HepG2 (cell line): ENCODE results near the gene SLC2A13. TPM values are rescaled to one million over a fixed set of nuclear protein-coding genes. Genes with fewer than 3 reads are reported as not detected.

ENCODE experiments used
- ATAC-seq: fragments of 200-7000 bp; cut with Tn5 transposase; 3 replicates; pipeline ENCODE4 v1.9.1; 2020; ENCODE audit warnings: mild to moderate bottlenecking, moderate library complexity
- BruUV-seq: library from RNA; stranded (reverse); fragments of 400-500 nt; replicated peaks from 2 replicates; lab custom pipeline; 2021; lab: Mats Ljungman, UMichigan
- CTCF ChIA-PET: fragments of 300-600 bp; formaldehyde crosslinking; extraction: SDS; loops from one replicate; lab custom pipeline; 2021; ENCODE audit warnings: low total read pairs, inconsistent platforms, low intra/inter-chr PET ratio; lab: Yijun Ruan, JAX
- POLR2A ChIA-PET: fragments of 350-600 bp; sonication (Branson Sonifier 250); formaldehyde crosslinking; loops from one replicate; lab custom pipeline; 2020; ENCODE audit warnings: antibody characterized with exemption, inconsistent platforms; lab: Yijun Ruan, JAX
- DNase-seq: peaks from one replicate; pipeline ENCODE4 v3.0.0-alpha.2; 2015; ENCODE audit warnings: low spot score
- FAIRE-seq: peaks from 3 replicates; lab custom pipeline; 2011; peaks lifted over from hg19 to GRCh38; lab: Jason Lieb, UNC
- H2AFZ ChIP-seq: one replicate; pipeline ENCODE4 v1.6.1; 2011; ENCODE audit warnings: low read length, inconsistent platforms
- H3K27ac ChIP-seq: fragments of 300-600 bp; 3 replicates; pipeline ENCODE4 v1.8.0; 2011; ENCODE audit warnings: mixed run types, mild to moderate bottlenecking, mixed read lengths, low read length, inconsistent platforms; ENCODE audit not compliant: insufficient read depth; ENCODE audit errors: extremely low read length
- H3K27me3 ChIP-seq, 2 experiments: fragments of 200-600 bp in 1 of 2; 2 replicates in 1 of 2; 3 replicates in 1 of 2; pipeline versions ENCODE4 v1.6.0 to v1.8.0; 2011; ENCODE audit warnings: low read length in 2 of 2, mild to moderate bottlenecking in 2 of 2, moderate library complexity in 2 of 2, inconsistent platforms in 1 of 2; ENCODE audit not compliant: insufficient read depth in 2 of 2, control insufficient read depth in 1 of 2
- H3K36me3 ChIP-seq, 2 experiments: fragments of 200-600 bp in 1 of 2; replicated peaks in 1 of 2; 2 replicates in 1 of 2; 3 replicates in 1 of 2; pipeline versions ENCODE4 v1.5.1 to v1.8.0; 2011; ENCODE audit warnings: low read length in 2 of 2, inconsistent platforms in 1 of 2; ENCODE audit not compliant: insufficient read depth in 2 of 2, control insufficient read depth in 1 of 2
- H3K4me1 ChIP-seq: 2 replicates; pipeline ENCODE4 v1.5.1; 2012; ENCODE audit warnings: low read length, inconsistent platforms; ENCODE audit not compliant: insufficient read depth
- H3K4me2 ChIP-seq: 2 replicates; pipeline ENCODE4 v1.6.0; 2011; ENCODE audit warnings: low read depth, low read length, inconsistent platforms
- H3K4me3 ChIP-seq, 3 experiments: fragments of 200-600 bp in 1 of 3; sonication (generic), shearing (Covaris generic) in 1 of 3; replicated peaks in 1 of 3; 2 replicates each; pipeline ENCODE4 v1.5.1; 2011 to 2016; ENCODE audit warnings: low read length in 3 of 3, inconsistent platforms in 2 of 3, low read depth in 2 of 3, mild to moderate bottlenecking in 2 of 3, control low read depth in 1 of 3, mixed read lengths in 1 of 3; ENCODE audit not compliant: insufficient read depth in 1 of 3
- H3K79me2 ChIP-seq: one replicate; pipeline ENCODE4 v1.6.1; 2011; ENCODE audit warnings: low read length, inconsistent platforms; ENCODE audit not compliant: insufficient read depth
- H3K9ac ChIP-seq: 2 replicates; pipeline ENCODE4 v1.6.0; 2011; ENCODE audit warnings: mild to moderate bottlenecking, low read depth, low read length, inconsistent platforms; ENCODE audit not compliant: insufficient read depth
- H3K9me3 ChIP-seq: 2 replicates; pipeline ENCODE4 v1.5.1; 2012; ENCODE audit warnings: mild to moderate bottlenecking, low read length
- H4K20me1 ChIP-seq: 2 replicates; pipeline ENCODE4 v1.6.0; 2011; ENCODE audit warnings: inconsistent platforms, mild to moderate bottlenecking, low read length, moderate library complexity; ENCODE audit not compliant: insufficient read depth
- NR2C2 ChIP-seq: sonication (generic); formaldehyde crosslinking; IDR thresholded peaks from 2 replicates; pipeline ENCODE4 v1.4.0; 2020; ENCODE audit warnings: missing genetic modification reagents, mild to moderate bottlenecking, moderate library complexity, borderline replicate concordance
- RORA ChIP-seq: sonication (generic); formaldehyde crosslinking; IDR thresholded peaks from 2 replicates; pipeline ENCODE4 v1.5.0; 2020; ENCODE audit warnings: mild to moderate bottlenecking, missing genetic modification reagents, moderate library complexity
- ZC3H13 ChIP-seq: sonication (generic); formaldehyde crosslinking; IDR thresholded peaks from 2 replicates; pipeline ENCODE4 v1.8.1; 2023; ENCODE audit warnings: mild to moderate bottlenecking, missing genetic modification reagents, moderate library complexity
- ZKSCAN5 ChIP-seq: sonication (generic); formaldehyde crosslinking; IDR thresholded peaks from 2 replicates; pipeline ENCODE4 v1.5.1; 2020; ENCODE audit warnings: mild to moderate bottlenecking, missing genetic modification reagents
- ZNF678 ChIP-seq: sonication (generic); formaldehyde crosslinking; IDR thresholded peaks from 2 replicates; pipeline ENCODE4 v1.4.0; 2020; ENCODE audit warnings: mild to moderate bottlenecking, missing genetic modification reagents
- ZNF761 ChIP-seq: sonication (generic); formaldehyde crosslinking; conservative IDR thresholded peaks from 2 replicates; pipeline ENCODE4 v1.4.0; 2020; ENCODE audit warnings: mild to moderate bottlenecking, missing genetic modification reagents
- WGBS: methylation state at CpG from one replicate; pipeline ENCODE4 v1.1.6; 2017; ENCODE audit warnings: low lambda C conversion rate; 5-methylcytosine and 5-hydroxymethylcytosine counted together
- in situ Hi-C: cut with HindIII; loops from 2 replicates; pipeline ENCODE4 v1.10.0; 2017; ENCODE audit warnings: low pct_unique_long_range_greater_than_20kb; ENCODE audit not compliant: extremely low pct_ligation_motif_present
- intact Hi-C: fragments of 100-400 bp; cut with micrococcal nuclease; formaldehyde crosslinking; loops from one replicate; pipeline ENCODE4 v1.10.0; 2022; ENCODE audit not compliant: unreplicated experiment
- polyA plus RNA-seq, 8 experiments: library from polyadenylated mRNA; depleted of rRNA in 3 of 8; stranded (reverse) in 7 of 8; unstranded in 1 of 8; fragments of >200 nt; fragmentation: Illumina TruSeq in 4 of 8; extraction: Trizol in 4 of 8; gene quantifications; 2 replicates each; pipeline versions ENCODE4 v1.2.1 to v1.2.3, GENCODE V29; 2011 to 2016; ENCODE audit warnings: low read depth in 4 of 8, missing spikeins in 1 of 8, mixed read lengths in 1 of 8; ENCODE audit not compliant: insufficient read depth in 1 of 8
- total RNA-seq, 5 experiments: library from RNA; depleted of rRNA; stranded (reverse); fragments of >200 nt; fragmentation: Illumina TruSeq; extraction: Trizol; gene quantifications; 2 replicates each; pipeline ENCODE4 v1.2.3, GENCODE V29; 2016; ENCODE audit warnings: low read depth in 1 of 5
- TF ChIP-seq, protein P1 (sequence below): sonication (generic); formaldehyde crosslinking; IDR thresholded peaks from 2 replicates; pipeline ENCODE4 v1.5.0; 2020; ENCODE audit warnings: missing genetic modification reagents
- TF ChIP-seq, protein P2 (sequence below): sonication (generic); formaldehyde crosslinking; IDR thresholded peaks from 2 replicates; pipeline ENCODE4 v1.4.0; 2020; ENCODE audit warnings: missing genetic modification reagents

The SLC2A13 gene
- total and polyA plus RNA-seq, 2 of the 13 experiments (the other 11 are each of a cell fraction or from before 2014, with no cell fraction given) = 5.5 to 6.0 TPM

DNA sequence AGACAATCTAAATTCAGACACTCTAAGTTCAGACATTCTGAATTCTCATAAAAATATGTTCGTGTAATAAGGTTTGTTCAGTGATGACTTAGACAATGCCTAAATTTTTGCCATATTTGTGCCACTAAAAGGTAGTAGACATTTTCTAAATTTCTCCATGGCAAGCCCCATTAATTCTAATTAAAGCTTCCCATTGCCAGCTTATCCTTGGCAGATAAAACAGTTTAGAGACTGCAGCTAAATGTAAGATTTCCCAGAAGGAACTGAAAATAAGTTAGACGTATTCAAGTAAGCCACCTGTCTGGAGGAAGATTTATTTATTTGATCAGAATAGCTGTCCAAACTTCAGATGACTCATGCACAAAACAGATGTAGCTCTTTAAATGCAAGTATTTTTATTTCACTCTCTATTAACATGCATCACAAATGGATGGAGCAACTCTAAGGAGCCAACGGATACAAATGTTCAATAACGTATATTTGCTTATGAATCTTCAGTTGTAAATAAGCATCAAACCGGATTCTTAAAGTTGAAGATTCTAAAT lies 130.4 kb downstream of the SLC2A13 start:
- intact Hi-C loops (no loop called here), in situ Hi-C loops (no loop called here)
- 84% methylated on average over 5 of the region's 5 CpGs for WGBS
- ChIA-PET POLR2A (no interaction called here), CTCF (no interaction called here)
- Histone ChIP-seq H3K4me1 (no peaks in the 10 kb centered on the region), H4K20me1 (no peaks in the 10 kb centered on the region), H2AFZ (no peak overlapping the region), H3K79me2 (no peaks in the 10 kb centered on the region), H3K9ac (no peak overlapping the region), H3K4me3 (no peak overlapping the region), H3K36me3 (no peaks in the 10 kb centered on the region), H3K27me3 (no peaks in the 10 kb centered on the region), H3K4me2 (no peak overlapping the region), H3K9me3 (0 out of 2 replicates have a peak, but pooled peaks cover under 1% of the 10 kb centered on the region), H3K27ac (no peak overlapping the region)
- no TSS peak for BruUV-seq
- DNase-seq (no peak), FAIRE-seq (no peak), ATAC-seq (no peak)
- no peak for TF ChIP-seq ZNF761 (CRISPR knock-in tag)
- no peak for TF ChIP-seq ZC3H13 (CRISPR knock-in tag)
- TF ChIP-seq ZKSCAN5 (CRISPR knock-in tag) = no peak
- TF ChIP-seq NR2C2 (CRISPR knock-in tag) = no peak
- no peak for TF ChIP-seq RORA (CRISPR knock-in tag)
- TF ChIP-seq ZNF678 (CRISPR knock-in tag) = no peak
- TF ChIP-seq, protein P1, sequence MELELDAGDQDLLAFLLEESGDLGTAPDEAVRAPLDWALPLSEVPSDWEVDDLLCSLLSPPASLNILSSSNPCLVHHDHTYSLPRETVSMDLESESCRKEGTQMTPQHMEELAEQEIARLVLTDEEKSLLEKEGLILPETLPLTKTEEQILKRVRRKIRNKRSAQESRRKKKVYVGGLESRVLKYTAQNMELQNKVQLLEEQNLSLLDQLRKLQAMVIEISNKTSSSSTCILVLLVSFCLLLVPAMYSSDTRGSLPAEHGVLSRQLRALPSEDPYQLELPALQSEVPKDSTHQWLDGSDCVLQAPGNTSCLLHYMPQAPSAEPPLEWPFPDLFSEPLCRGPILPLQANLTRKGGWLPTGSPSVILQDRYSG = no peak
- TF ChIP-seq, protein P2, sequence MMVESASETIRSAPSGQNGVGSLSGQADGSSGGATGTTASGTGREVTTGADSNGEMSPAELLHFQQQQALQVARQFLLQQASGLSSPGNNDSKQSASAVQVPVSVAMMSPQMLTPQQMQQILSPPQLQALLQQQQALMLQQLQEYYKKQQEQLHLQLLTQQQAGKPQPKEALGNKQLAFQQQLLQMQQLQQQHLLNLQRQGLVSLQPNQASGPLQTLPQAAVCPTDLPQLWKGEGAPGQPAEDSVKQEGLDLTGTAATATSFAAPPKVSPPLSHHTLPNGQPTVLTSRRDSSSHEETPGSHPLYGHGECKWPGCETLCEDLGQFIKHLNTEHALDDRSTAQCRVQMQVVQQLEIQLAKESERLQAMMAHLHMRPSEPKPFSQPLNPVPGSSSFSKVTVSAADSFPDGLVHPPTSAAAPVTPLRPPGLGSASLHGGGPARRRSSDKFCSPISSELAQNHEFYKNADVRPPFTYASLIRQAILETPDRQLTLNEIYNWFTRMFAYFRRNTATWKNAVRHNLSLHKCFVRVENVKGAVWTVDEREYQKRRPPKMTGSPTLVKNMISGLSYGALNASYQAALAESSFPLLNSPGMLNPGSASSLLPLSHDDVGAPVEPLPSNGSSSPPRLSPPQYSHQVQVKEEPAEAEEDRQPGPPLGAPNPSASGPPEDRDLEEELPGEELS (CRISPR knock-in tag) = no peak
